Brain microvascular endothelial cell (primary cell): ENCODE data around the gene DMRTC2.
"Not testable (repeated sequence)": the region's sequence is repeated elsewhere in the genome, so short reads cannot be mapped to it uniquely, and the experiment has no call there.

Experiments
- DNase-seq: peaks from one replicate; pipeline ENCODE4 v3.0.0-alpha.2; 2020
- H3K27ac ChIP-seq: fragments of 250-450 bp; sonication (Bioruptor Pico); 2 replicates; pipeline ENCODE4 v1.5.1; 2020; ENCODE audit warnings: mild to moderate bottlenecking, moderate library complexity
- H3K27me3 ChIP-seq: fragments of 250-450 bp; sonication (Bioruptor Pico); replicated peaks from 2 replicates; pipeline ENCODE4 v1.5.1; 2020; ENCODE audit warnings: mild to moderate bottlenecking
- H3K36me3 ChIP-seq: fragments of 250-450 bp; sonication (Bioruptor Pico); replicated peaks from 2 replicates; pipeline ENCODE4 v1.5.1; 2020; ENCODE audit warnings: mild to moderate bottlenecking
- H3K4me3 ChIP-seq: 2 replicates; pipeline ENCODE4 v1.5.1; 2011; ENCODE audit warnings: low read depth, mild to moderate bottlenecking, control low read depth, low read length, moderate library complexity
- CTCF ChIP-seq: IDR thresholded peaks from 2 replicates; pipeline ENCODE4 v1.5.1; 2011; ENCODE audit warnings: low read depth, mild to moderate bottlenecking, moderate library complexity, low read length, control low read depth, inconsistent platforms; ENCODE audit errors: missing control alignments
- in situ Hi-C: cut with HindIII; loops from 2 replicates; pipeline ENCODE4 v1.10.0; 2017; ENCODE audit warnings: low sequenced_read_pairs, low pct_ligation_motif_present

The DMRTC2 gene

DNA sequence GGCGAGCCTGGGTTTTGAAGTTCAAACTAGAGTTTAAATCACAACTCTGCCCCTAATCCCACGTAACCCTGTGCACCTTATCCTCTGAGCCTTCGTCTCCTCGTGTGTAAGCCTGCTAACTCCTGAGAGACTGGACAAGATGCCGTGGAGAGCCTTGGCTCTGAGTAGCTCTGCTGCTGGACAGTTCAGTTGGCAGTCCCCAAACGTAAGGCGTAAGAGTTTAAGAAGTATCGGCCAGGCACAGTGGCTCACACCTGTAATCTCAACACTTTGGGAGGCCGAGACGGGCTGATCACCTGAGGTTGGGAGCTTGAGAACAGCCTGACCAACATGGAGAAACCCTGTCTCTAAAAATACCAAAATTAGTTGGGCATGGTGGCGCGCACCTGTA, 27.5 kb downstream of the DMRTC2 start:
- DNase-seq = no peak
- Histone ChIP-seq H3K27ac (no peak overlapping the region), H3K36me3 (peaks cover 47% of the 10 kb centered on the region), H3K4me3 (no peak overlapping the region), H3K27me3 (no peaks in the 10 kb centered on the region)
- in situ Hi-C loops = no loop called here
- TF ChIP-seq CTCF = no peak

DNA sequence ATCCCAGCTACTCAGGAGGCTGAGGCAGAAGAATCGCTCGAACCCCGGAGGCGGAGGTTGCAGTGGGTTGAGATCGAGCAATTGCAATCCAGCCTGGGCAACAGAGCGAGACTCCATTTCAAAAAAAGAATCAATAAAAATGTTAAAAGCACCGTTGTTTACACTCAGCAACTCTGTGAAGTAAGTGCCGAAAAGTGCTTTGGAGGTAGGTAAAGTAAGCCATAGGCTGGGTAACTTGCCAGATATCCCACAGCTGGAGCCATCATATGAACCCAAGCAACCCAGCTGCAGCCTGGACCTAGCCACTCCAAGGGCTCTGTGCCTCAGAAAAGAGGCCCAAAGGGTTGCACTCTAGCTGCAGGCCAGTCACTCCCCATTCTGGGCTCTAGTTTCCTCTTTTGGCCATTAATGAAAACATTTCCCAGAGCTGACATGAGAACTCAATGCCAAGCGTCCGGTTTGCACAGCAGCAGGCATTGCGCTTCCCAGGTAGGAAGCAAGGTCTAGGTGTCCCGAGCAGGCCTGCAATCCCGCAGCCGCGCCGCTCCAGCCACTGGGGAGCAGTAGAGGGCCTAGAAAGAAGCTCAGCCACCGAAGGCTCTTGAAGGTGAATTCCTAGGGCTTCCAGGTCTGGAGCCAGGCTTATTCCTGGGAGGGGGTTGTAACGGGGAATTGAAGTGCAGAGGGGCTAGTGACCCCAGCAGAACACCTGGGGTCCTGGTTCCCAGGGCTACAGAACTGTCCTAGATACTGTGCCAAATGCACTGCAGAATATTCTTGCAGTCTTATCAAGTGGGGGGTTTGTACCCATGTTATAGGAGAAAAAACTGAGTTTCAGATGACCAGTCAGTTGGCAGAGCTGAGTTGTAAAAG, 28.2 kb downstream of the DMRTC2 start:
- Histone ChIP-seq H3K4me3 (no peak overlapping the region), H3K27me3 (no peaks in the 10 kb centered on the region), H3K27ac (no peak overlapping the region), H3K36me3 (peaks cover 40% of the 10 kb centered on the region)
- in situ Hi-C loops = no loop called here
- peak; percentile 58 for DNase-seq
- TF ChIP-seq CTCF = peak; percentile 90

GRCh38 chr19:41875973-41876372, 31.1 kb downstream of the DMRTC2 start:
- H3K4me3 ChIP-seq, H3K27me3 ChIP-seq, DNase-seq, in situ Hi-C loops, H3K27ac ChIP-seq: not testable (repeated sequence)
- H3K36me3 ChIP-seq = peaks cover 16% of the 10 kb centered on the region

DNA sequence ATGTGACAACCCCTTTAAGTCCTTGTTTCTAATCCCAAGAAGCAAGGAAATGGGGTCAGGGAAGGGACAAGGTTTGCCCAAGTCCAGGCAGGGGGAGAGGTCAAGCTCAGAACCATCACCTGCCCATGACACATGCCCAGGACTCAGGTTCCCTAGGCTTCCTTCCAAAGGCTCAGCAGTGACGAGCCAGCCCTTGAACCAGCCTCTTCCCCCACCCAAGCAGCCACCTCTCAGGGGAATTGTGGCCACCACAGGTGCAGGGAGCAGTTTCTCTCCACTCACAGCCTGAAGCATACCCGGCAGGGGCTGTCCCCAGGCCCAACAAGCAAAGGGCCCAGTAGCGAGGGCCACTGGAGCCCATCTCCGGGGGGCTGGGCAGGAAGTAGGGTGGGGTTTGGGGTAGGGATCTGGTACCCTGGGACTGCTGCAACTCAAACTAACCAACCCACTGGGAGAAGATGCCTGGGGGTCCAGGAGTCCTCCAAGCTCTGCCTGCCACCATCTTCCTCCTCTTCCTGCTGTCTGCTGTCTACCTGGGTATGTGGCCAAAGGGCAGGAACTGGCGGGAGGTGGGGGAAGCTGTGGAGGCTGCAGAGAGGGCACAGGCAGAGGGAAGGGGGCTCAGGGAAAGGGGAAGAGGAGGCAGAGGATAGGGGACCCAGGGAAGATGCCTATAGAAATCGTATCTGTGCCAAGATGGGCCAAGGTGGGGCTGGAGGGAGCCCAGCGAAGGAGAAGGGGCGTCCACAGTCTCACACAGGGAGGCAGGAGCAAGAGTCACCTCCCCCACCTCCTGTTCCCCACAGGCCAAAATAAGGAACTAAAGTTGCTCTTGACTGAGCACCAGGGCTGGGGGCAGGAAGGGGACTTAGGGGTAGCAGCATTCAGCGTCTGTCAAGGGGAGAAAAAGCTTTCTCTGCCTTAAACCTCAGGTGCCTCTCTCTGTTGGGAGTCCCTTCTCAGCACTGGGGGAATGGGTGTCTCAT, 32.3 kb downstream of the DMRTC2 start, which contains the start of gene CD79A:
CD79A (plus strand) TSS at position 433 of the 986 bp plus-strand sequence; CDS start at position 459, 26 bp downstream.
- TF ChIP-seq CTCF = no peak
- H3K36me3 ChIP-seq = peaks cover 4% of the 10 kb centered on the region
- H3K27ac ChIP-seq = no peak within 1 kb of the TSS
- no peak within 1 kb of the TSS for H3K4me3 ChIP-seq
- in situ Hi-C loops = no loop called here
- no peaks in the 10 kb centered on the region for H3K27me3 ChIP-seq
- no peak for DNase-seq

- H3K4me3 ChIP-seq = no peak overlapping the region
- H3K27ac ChIP-seq = no peak overlapping the region
- H3K27me3 ChIP-seq = no peaks in the 10 kb centered on the region
- DNase-seq = no peak
- TF ChIP-seq CTCF = no peak
- no peaks in the 10 kb centered on the region for H3K36me3 ChIP-seq
- in situ Hi-C loops = no loop called here
Measured at GRCh38 chr19:41877916-41878905, 33.4 kb downstream of the DMRTC2 start.
